ENCODE results near the gene SLC43A1.

Gene SLC43A1

GRCh38 chr11:57473285-57473841, 42.1 kb downstream of the SLC43A1 start:
- ATAC-seq: no peak
- no peak for TF ChIP-seq ZFP3 (CRISPR knock-in tag; IDR thresholded peaks at IDR 0.05)
- no peak for TF ChIP-seq ZNF8 (CRISPR knock-in tag; IDR thresholded peaks at IDR 0.05)
- TF ChIP-seq RARB (CRISPR knock-in tag; IDR thresholded peaks at IDR 0.05): no peak
- TF ChIP-seq OSR1 (CRISPR knock-in tag; IDR thresholded peaks at IDR 0.05): no peak
- TF ChIP-seq ISL1 (CRISPR knock-in tag; IDR thresholded peaks at IDR 0.05): no peak
- TF ChIP-seq BACH2 (CRISPR knock-in tag; IDR thresholded peaks at IDR 0.05; ENCODE audit: borderline replicate concordance): no peak
- TF ChIP-seq TSHZ2 (CRISPR knock-in tag; IDR thresholded peaks at IDR 0.05): no peak
- TF ChIP-seq ESRRG (CRISPR knock-in tag; IDR thresholded peaks at IDR 0.05): no peak
- TF ChIP-seq TOX (CRISPR knock-in tag; IDR thresholded peaks at IDR 0.05; ENCODE audit: borderline replicate concordance): no peak
- TF ChIP-seq ZFP30 (CRISPR knock-in tag; IDR thresholded peaks at IDR 0.05): no peak
- TF ChIP-seq PATZ1 (CRISPR knock-in tag; IDR thresholded peaks at IDR 0.05; ENCODE audit: borderline replicate concordance): no peak
- no peak for TF ChIP-seq TCF4 (CRISPR knock-in tag; IDR thresholded peaks at IDR 0.05; ENCODE audit: borderline replicate concordance)
- TF ChIP-seq ARNTL (CRISPR knock-in tag; IDR thresholded peaks at IDR 0.05; ENCODE audit: borderline replicate concordance, low read depth): no peak

- no peak for TF ChIP-seq CSDC2 (CRISPR knock-in tag; IDR thresholded peaks at IDR 0.05)
- TF ChIP-seq ZNF70 (CRISPR knock-in tag; IDR thresholded peaks at IDR 0.05): no peak
- TF ChIP-seq TCF4 (CRISPR knock-in tag; IDR thresholded peaks at IDR 0.05; ENCODE audit: borderline replicate concordance): no peak
- TF ChIP-seq CREB5 (CRISPR knock-in tag; IDR thresholded peaks at IDR 0.05; ENCODE audit: low read depth): no peak
- no peak for TF ChIP-seq PATZ1 (CRISPR knock-in tag; IDR thresholded peaks at IDR 0.05; ENCODE audit: borderline replicate concordance)
- no peak for TF ChIP-seq POU6F1 (CRISPR knock-in tag; IDR thresholded peaks at IDR 0.05; ENCODE audit: borderline replicate concordance, low read depth)
- no peak for ATAC-seq
These were observed 44.0 kb downstream of the SLC43A1 start for GRCh38 chr11:57471496-57471895.

- TF ChIP-seq SNAI2 (CRISPR knock-in tag; IDR thresholded peaks at IDR 0.05): no peak
- no peak for TF ChIP-seq TOX (CRISPR knock-in tag; IDR thresholded peaks at IDR 0.05; ENCODE audit: borderline replicate concordance)
- no peak for TF ChIP-seq ZNF565 (CRISPR knock-in tag; conservative IDR thresholded peaks at IDR 0.05; ENCODE audit: low read depth)
- no peak for TF ChIP-seq GLIS3 (CRISPR knock-in tag; IDR thresholded peaks at IDR 0.05)
- no peak for TF ChIP-seq ZNF70 (CRISPR knock-in tag; IDR thresholded peaks at IDR 0.05)
- no peak for TF ChIP-seq ARNTL (CRISPR knock-in tag; IDR thresholded peaks at IDR 0.05; ENCODE audit: borderline replicate concordance, low read depth)
- no peak for TF ChIP-seq ESRRG (CRISPR knock-in tag; IDR thresholded peaks at IDR 0.05)
- ATAC-seq: no peak
These were observed 46.2 kb downstream of the SLC43A1 start for GRCh38 chr11:57469268-57469667.
